HG02938 (cell line): ENCODE results near the gene CABYR.

Experiments
- ATAC-seq: cut with Tn5 transposase; IDR thresholded peaks from one replicate; pipeline ENCODE4 v1.9.1; 2021; ENCODE audit warnings: mild to moderate bottlenecking, moderate library complexity; ENCODE audit not compliant: unreplicated experiment

The CABYR gene

DNA sequence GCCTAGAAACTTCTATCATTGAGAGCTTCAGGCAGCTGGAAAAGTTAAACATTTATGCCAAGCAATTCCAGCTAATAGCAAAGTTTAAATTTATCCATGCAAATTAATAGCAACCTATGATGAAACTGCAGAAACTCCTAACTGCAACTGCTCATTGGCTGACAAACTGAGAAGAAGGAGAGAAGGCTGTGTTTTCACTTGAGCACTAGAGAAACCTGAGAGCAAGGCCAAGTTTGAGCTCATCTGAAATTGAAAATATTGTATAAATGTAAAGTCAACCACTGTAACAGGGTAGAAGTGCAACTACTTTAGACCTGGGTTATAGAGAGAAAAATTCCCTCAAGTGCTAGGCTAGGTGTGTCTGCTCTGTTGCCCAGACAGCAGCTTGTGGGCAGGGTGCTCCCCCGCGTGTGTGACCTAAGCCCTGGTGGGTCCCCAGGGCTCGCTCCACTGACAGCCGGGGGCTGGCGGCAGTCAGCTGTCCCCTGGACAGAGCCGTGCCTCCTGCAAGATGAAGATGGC is 50.2 kb downstream of the CABYR start:
- ATAC-seq, result peak; percentile 67

DNA sequence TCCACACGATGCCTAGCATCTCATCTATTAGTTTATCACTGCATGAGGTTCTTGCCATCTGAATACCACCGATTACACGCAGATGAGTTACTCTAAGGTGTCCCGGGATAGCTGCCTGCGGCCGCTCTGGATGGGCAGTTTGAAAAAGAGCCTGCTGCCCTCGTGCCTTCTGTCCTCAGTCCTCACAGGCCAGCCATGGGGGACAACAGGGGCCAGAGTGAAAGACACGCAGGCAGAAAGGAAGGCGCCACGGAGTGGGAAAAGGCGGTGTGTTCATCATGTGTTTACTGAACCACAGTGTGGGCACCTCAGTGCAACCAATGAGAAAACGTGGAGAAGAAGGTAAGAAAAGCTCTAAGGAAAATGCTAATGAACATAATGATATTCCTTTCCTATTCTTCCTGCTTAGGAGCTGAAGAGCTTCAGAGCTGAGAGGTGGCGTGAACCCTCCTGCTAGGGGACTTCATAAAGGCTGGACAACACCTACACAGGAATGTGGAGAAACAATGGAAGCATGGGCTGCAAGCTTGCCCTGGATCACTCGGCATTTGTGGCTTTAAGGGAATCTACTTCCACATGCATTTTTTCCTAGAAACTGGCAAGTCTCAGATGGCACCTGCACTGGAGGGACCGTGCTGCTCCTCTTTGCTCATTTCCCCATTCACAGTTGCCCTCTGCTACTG is 50.9 kb downstream of the CABYR start:
- ATAC-seq, result no peak

DNA sequence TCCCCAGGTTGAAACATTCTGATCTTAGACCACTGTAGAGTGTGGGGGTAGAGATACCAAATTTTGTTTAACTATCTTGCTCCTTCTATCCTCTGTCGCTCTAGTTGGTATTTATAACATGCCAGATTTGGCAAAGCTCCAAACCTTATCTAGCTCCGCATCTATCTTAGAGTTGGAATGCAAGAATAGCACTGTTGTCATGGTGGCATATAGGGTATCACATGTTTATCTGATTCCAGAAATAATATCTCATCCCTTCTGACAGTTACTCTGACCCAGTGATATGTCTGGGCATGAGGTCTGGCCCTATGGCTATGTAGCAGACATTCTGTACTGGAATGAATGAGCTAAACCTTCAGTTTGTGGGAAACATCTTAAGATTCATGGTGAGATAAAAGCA is 51.7 kb downstream of the CABYR start:
- ATAC-seq, result no peak

DNA sequence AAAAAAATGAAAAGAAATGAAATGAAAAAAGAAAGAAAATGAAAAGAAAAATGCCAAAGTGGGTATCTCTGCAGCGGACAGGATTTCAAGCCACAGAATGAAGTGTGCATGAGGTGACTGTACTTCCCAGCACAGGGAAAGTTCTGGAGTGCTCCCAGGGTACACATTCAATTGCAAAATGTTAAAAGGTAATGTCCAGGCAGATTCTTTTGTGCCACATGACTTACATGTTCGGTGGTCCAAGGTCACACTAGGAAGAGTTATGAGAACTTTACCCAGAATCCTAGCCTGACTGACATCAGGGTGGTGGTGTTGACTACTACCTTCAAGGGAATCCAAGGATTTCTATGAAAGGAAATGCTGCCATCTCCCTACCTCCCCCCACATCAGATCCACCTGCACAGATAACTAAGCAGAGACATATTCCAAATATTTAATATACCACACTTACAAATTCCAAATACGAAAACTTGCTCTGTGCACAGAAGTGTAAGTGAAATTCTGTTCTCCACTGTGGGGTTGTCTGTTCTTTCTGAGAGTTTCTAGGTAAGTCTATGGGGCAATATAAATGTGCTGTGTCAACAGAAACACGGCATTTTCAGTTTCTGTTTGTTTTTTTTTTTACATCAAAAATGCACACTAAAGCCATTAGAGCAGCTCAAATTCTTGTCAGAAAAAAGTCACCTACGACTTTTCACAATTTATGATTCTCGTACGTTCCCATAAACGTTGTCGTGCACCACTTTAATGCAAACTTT is 56.6 kb downstream of the CABYR start:
- no peak for ATAC-seq

DNA sequence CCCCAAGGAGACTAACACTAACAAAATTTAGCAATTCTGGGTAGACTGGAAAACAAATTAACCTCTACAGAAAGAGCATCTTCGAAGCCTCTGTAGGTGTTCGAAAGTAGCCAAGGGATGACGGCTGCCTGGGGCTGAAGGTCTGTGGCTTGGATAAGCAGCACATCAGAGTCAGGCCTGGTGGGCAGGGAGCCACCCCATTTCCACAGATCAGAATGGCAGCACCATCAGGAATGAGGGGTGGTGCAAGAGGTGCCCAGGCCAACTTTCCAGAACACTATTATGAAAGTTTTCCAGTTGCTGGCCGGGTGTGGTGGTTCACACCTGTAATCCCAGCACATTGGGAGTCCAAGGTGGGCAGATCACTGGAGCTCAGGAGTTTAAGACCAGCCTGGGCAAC is 57.9 kb downstream of the CABYR start:
- ATAC-seq, result no peak

DNA sequence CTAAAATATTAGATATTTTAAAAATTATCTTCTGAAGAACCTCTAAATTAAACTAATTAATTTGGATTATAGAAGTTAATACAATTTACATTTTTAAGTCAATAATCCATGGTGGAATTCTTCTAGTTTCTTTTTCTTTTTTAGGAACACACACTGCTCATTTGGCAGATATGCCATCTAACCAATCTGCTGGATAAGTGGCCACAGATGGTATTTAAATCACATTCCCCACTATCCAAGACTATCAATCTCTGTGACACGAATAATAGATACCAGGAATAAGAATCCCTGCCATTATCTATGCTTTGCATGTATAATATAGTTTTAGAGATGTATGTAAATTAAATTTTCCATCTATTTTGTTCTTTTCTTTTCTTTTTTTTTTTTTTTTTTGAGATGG is 58.5 kb downstream of the CABYR start:
- ATAC-seq, result no peak

DNA sequence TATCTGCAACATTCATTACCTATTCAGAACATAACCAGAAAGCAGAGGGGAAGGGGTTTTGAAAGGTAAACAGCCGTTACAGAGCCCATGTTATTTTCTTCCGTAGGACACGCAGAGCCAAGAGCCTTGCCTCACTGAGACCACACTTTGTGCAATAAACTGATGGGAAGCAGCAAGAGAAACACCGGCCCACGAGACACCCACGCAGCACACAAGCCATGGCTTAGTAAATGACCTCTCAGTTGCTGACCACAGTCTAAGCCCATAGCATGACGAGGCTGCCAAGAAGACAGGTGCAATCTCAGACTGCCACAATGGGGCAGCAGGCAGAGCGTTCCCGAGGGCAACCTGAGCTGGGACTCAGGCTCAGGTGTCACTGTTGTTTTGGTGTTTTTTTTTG is 59.6 kb downstream of the CABYR start:
- no peak for ATAC-seq

DNA sequence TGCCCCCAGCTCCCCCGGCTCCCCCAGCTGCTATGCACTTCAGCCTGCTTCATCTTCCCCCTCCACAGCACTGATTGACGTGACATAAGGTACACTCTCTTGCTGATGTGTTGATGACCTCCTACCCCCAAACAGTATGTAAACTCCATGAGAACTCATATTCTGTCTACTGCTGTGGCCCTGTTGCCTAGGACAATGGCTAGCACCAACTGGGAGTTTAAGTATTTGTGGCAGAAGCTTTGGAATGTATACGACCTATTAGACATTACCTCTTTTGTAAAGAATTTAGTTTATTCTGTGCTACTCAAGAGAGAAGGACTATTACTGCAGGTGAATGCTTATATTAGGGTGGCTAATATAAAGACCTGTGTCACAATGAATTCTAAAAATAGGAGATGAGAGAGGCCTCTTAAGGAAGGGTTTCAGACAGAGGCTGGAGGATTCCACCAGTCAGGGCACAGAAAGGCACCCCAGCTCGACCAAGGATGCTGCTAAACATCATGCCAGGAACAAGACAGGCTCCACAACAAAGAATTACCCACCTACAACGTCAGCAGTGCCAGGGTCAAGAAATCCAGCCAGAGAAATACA is 60.6 kb downstream of the CABYR start:
- no peak for ATAC-seq

DNA sequence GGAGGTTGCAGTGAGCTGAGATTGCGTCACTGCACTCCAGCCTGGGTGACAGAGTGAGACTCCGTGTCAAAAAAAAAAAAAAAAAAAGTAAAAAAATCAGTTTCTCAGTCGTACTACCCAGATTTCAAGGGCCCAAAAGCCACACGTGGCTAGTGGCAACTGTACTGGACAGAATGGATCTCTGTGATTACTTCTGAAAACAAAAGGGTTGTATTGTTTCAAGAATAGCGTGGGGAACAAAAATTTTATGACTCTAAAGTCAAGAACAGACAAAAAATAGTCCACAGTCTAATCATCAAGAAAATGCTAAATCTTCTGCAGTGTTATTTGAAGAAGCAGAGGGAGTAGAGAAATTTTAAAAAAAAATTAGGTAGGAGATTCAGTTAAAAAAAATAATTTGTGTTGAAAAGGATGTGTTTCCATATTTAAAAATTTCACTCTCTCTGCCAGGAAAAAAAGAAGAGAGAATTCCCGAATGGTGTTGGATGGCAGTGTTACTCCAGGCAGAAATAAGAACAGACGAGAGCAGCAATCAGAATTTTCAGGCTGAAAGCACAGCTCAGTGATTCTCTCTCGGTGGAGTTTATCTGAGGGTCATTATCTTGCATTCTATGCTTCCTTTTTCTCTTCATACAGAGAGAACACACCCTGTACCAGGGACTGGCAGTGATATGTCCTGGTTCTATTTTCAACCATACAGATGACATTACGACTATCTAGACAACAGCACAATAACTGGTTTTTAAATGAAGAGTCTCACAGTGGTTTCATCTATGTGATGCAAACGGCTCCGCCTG is 61.8 kb downstream of the CABYR start:
- ATAC-seq, result no peak

DNA sequence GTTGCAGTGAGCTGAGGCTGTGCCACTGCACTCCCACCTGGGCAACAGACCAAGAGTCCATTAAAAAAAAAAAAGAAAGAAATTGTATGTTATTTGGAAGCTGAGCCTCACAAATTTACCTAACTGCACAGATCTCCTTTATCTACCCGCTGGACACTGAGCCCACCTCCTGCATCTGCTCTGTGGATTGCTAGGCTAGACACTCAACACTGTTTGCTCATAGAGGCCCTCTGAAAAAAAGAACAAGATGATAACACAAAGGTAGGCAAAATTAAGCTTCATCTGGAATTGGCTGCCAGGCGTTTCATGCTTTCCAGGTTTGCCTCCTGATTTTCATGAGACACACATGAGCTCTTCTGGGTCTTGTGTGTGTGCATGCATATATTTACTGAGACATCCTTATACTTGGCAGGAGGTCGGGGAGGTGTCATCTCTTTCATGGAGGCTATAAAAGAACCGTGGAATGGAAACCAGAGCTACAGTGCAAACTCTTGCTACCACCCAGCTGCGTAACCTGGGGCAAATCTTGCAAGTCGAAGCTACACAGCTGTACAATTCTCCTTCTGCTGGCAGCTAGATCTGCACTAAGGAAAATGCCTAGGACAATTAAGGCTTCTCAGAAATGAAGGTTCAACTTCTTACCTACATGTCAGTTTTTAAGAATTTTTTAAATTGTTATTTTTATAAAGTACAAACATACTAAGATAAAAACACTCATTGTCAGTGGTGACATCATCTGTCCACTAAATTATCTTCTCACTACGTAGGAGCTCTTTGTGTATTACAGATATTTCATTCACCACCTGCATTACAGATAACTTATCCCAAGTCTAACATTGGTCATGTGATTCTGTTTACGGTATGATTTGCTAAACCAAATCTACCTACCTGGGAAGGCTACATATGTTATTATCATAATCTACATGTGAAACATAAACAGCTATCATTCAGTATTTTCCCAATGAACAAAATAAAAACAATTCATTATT is 63.1 kb downstream of the CABYR start:
- ATAC-seq, result no peak

DNA sequence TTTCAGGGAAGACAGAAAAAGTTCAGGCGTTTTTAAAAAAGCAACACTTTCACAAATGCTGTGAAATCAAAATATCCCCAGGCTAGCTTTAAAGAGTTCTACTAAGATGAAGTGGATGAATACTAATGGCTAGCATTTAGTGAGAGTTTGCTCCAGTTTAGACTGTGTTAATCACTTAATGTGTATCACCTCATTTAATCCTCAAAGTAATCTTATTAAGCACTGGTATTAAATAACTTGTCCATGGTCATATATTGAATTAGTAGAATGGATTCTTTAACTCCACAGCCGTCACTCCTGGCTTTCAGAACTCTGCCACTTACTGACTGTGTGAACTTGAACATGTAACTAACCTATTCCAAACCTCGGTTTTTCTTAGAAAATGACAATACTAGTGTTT is 66.0 kb downstream of the CABYR start:
- ATAC-seq, result no peak

DNA sequence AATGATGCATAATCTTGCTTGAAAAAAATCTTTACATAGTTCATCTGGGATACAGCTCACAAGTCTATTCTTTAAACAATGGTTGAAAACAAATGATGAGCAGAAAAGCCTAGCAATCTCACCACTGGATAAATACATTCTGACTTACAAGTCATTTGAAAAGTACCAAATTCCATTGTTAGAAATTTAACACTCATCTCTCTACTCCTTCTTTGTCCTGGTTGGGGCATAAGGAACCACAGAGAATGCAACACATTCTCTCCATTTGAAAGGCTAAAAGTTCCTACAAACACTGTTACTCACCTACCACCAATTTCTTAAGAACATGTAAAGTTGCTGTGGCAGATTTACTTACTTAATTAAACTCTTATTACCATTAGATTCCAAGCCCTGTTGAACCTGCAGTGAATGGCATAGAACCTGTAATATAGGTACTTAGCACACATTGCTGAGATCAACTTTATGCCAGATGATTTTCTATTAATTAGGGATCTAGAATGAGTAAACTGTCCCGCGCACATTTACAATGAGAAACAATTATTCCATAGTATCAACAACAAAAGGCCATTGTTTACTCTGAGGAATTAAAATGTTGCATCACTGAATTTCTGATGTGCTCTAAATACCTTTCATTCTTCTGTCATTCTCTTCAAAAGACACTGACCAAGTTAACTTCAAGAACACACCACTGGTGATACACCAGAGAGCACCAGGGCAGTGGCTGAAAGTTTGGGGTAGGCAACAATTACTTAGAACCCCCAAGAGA is 69.6 kb downstream of the CABYR start:
- ATAC-seq, result no peak

DNA sequence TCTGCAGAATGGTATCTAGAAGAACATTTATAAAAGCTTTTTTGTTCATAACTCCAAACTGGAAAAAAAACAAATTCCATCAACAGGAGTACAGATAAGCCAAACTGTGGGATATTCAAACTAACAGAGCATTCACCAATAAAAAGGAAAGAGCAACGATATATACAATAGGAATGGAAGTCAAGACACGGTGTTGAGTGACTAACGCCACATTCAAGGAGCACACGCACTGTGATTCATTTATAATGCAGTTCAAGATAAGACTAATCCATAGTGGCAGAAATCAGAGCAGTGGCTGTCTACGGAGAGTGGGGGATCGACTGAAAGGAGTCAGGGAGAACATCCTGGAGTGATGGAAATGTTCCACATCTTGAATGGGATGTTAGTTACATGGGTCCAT is 70.7 kb downstream of the CABYR start:
- no peak for ATAC-seq
